Upper lobe of left lung (tissue), 6 donors: ENCODE results near the gene PRKN. TPM values are rescaled to one million over a fixed set of nuclear protein-coding genes. Genes with fewer than 3 reads are reported as not detected.

Experiments
- ATAC-seq, 2 donors: fragments of 200-7000 bp; cut with Tn5 transposase; one replicate each; pipeline ENCODE4 v1.9.1; 2022; ENCODE audit warnings: mild to moderate bottlenecking in 2 of 2, moderate library complexity in 2 of 2; ENCODE audit not compliant: low FRiP score in 2 of 2
- DNase-seq, 2 donors: peaks; one replicate each; pipeline ENCODE4 v3.0.0-alpha.2; 2019 to 2020
- H3K27ac ChIP-seq, 4 donors: fragments of 200-600 bp; sonication (generic); one replicate each; pipeline ENCODE4 v1.5.1; 2016 to 2019
- H3K27me3 ChIP-seq, 4 donors: fragments of 200-600 bp; sonication (generic); one replicate each; pipeline ENCODE4 v1.5.1; 2017 to 2019
- H3K36me3 ChIP-seq, 4 donors: fragments of 200-600 bp; sonication (generic); one replicate each; pipeline ENCODE4 v1.5.1; 2016 to 2019
- H3K4me1 ChIP-seq, 4 donors: fragments of 200-600 bp; sonication (generic); one replicate each; pipeline ENCODE4 v1.5.1; 2018 to 2019
- H3K4me3 ChIP-seq, 4 donors: fragments of 200-600 bp; sonication (generic); one replicate each; pipeline ENCODE4 v1.5.1; 2017 to 2019; ENCODE audit warnings: mild to moderate bottlenecking in 2 of 4, moderate library complexity in 1 of 4
- H3K9me3 ChIP-seq, 4 donors: fragments of 200-600 bp; sonication (generic); one replicate each; pipeline ENCODE4 v1.5.1; 2018 to 2019
- EP300 ChIP-seq, 4 donors: sonication (generic); formaldehyde crosslinking; IDR thresholded peaks; one replicate each; pipeline ENCODE4 v1.5.1; 2017; ENCODE audit warnings: antibody characterized with exemption in 4 of 4, control low read depth in 2 of 4
- POLR2A ChIP-seq, 4 donors: fragments of 450-650 bp; IDR thresholded peaks; one replicate each; pipeline ENCODE4 v1.5.1; 2016 to 2017; ENCODE audit warnings: antibody characterized with exemption in 4 of 4, mild to moderate bottlenecking in 2 of 4
- POLR2AphosphoS5 ChIP-seq, 2 donors: sonication (generic); formaldehyde crosslinking; IDR thresholded peaks; one replicate each; pipeline ENCODE4 v1.5.1; 2017; ENCODE audit warnings: antibody characterized with exemption in 2 of 2
- WGBS, 2 donors: methylation state at CpG; one replicate each; pipeline ENCODE4 v1.1.5; 2017 to 2018; 5-methylcytosine and 5-hydroxymethylcytosine counted together
- total RNA-seq, 6 donors: library from RNA; depleted of rRNA in 4 of 6; stranded (reverse); fragments of >200 nt in 4 of 6; gene quantifications; one replicate each; pipeline versions ENCODE4 v1.1.0 to v1.2.1, GENCODE V29; 2016 to 2021
- TF ChIP-seq, protein P1 (sequence below), 6 experiments: fragments of 450-650 bp in 4 of 6; fragments of 200-600 bp in 2 of 6; sonication (generic) in 2 of 6; IDR thresholded peaks; one replicate each; pipeline ENCODE4 v1.5.1; 2016 to 2019; ENCODE audit warnings: antibody characterized with exemption in 6 of 6
- donor health status: DM: no; HTN: no; CAD: no; lungs with moderate emphysema.
- donor health status: DM: no; HTN: yes; CAD: no; lungs with severe emphysema.

The PRKN gene
- total RNA-seq, 6 donors from 2014 or later = 2.7 to 29.3 (median 5.5) TPM

DNA sequence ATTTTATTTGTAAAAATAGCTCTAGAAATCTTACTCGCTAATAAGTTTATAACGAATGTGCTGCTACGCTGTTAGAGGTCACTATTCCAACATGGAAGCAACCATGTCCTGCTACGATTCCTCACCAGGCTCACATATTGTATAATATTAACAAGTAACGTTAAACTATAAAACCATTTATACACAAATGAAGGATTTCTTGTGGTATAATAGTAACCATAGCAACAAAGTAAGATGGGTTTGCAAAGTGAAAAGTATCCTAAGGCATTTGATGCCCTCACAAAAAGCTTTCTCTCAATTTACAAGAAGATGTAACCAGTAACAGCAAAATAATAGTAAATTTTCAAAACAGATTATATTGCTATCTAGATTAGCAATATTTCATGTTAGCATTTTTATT, 117.2 kb downstream of the PRKN start:
- DNase-seq = no peak
- no peaks in the 10 kb centered on the region for H3K27me3 ChIP-seq
- 95 to 99% methylated on average over 5 of the region's 5 CpGs for WGBS, 2 donors
- no peak overlapping the region for H3K4me3 ChIP-seq
- H3K4me1 ChIP-seq = no peaks in the 10 kb centered on the region
- TF ChIP-seq POLR2AphosphoS5 (IDR thresholded peaks at IDR 0.05) (no peak), POLR2A (IDR thresholded peaks at IDR 0.05) (no peak), EP300 (IDR thresholded peaks at IDR 0.05) (no peak)
- TF ChIP-seq, protein P1, sequence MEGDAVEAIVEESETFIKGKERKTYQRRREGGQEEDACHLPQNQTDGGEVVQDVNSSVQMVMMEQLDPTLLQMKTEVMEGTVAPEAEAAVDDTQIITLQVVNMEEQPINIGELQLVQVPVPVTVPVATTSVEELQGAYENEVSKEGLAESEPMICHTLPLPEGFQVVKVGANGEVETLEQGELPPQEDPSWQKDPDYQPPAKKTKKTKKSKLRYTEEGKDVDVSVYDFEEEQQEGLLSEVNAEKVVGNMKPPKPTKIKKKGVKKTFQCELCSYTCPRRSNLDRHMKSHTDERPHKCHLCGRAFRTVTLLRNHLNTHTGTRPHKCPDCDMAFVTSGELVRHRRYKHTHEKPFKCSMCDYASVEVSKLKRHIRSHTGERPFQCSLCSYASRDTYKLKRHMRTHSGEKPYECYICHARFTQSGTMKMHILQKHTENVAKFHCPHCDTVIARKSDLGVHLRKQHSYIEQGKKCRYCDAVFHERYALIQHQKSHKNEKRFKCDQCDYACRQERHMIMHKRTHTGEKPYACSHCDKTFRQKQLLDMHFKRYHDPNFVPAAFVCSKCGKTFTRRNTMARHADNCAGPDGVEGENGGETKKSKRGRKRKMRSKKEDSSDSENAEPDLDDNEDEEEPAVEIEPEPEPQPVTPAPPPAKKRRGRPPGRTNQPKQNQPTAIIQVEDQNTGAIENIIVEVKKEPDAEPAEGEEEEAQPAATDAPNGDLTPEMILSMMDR (IDR thresholded peaks at IDR 0.05) = no peak
- no peak for ATAC-seq
- no peaks in the 10 kb centered on the region for H3K36me3 ChIP-seq
- no peak overlapping the region for H3K27ac ChIP-seq
- no peaks in the 10 kb centered on the region for H3K9me3 ChIP-seq

DNA sequence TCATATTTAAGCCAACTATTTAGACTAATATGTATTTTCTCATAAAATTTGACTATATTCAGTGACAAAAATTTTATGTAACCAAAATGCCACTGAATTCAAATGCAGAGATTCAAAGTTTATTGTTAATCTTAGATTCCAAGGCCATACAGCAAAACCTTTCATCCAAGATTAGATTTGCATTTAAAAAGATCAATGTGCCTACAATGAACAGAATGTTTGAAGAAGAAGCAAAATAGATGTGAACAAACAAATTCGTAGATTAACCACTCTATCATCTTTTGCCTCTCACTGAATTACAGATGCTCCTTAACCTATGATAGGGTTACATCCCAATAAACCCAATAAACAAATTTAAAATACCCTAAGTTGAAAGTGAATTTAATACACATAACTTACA, 121.7 kb downstream of the PRKN start:
- no peak for TF ChIP-seq EP300 (IDR thresholded peaks at IDR 0.05)
- TF ChIP-seq, protein P1 (IDR thresholded peaks at IDR 0.05) = no peak
- no peak for TF ChIP-seq POLR2A (IDR thresholded peaks at IDR 0.05)
- no peak for TF ChIP-seq POLR2AphosphoS5 (IDR thresholded peaks at IDR 0.05)
- DNase-seq (no peak), ATAC-seq (no peak)
- Histone ChIP-seq H3K27ac (no peak overlapping the region), H3K27me3 (no peaks in the 10 kb centered on the region), H3K36me3 (no peaks in the 10 kb centered on the region), H3K4me1 (no peaks in the 10 kb centered on the region), H3K9me3 (no peaks in the 10 kb centered on the region), H3K4me3 (no peak overlapping the region)
- 86 to 94% methylated on average over 1 of the region's 1 CpG for WGBS, 2 donors

DNA sequence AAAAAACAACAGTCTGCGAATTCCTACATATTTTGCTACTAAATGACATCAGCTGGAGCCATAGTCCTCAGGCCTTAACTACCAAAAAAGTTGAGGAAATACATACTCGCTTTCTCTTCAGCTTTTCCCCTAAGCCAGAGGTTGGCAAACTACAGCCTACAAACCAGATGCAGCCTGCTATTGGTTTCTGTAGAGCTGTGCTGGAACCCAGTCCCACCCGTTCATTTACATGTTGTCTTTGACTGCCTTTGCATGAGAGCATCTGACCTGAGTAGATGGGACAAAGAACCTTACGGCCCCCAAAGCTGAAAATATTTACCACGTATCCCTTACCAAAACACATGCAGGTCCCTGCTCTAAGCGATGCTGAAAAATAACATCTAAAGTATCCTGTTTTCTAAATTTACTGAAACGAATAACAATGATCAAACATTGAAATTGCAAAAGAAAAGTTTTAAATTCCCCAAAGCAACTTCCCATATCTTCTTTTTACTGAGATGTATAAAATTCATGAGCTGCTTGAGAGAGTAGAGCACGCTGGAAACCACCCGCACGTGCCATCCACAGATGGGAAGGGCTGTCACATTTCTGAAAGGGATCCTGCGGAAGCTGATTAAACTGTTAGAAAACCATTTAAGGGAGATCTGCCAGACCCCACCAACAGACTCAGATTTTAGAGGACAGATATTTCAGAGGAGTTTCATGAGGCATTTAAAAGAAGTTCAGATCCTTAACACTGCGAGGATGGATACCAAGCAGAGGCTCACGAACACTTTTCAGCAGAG, 124.1 kb downstream of the PRKN start:
- Histone ChIP-seq H3K4me1 (no peaks in the 10 kb centered on the region), H3K27ac (no peak overlapping the region), H3K36me3 (no peaks in the 10 kb centered on the region), H3K4me3 (no peak overlapping the region), H3K9me3 (no peaks in the 10 kb centered on the region), H3K27me3 (no peaks in the 10 kb centered on the region)
- no peak for ATAC-seq
- WGBS, 2 donors = 89 to 91% methylated on average over 13 of the region's 13 CpGs
- TF ChIP-seq POLR2A (IDR thresholded peaks at IDR 0.05) (no peak), POLR2AphosphoS5 (IDR thresholded peaks at IDR 0.05) (no peak), EP300 (IDR thresholded peaks at IDR 0.05) (no peak)
- TF ChIP-seq, protein P1 (IDR thresholded peaks at IDR 0.05) = no peak
- no peak for DNase-seq

DNA sequence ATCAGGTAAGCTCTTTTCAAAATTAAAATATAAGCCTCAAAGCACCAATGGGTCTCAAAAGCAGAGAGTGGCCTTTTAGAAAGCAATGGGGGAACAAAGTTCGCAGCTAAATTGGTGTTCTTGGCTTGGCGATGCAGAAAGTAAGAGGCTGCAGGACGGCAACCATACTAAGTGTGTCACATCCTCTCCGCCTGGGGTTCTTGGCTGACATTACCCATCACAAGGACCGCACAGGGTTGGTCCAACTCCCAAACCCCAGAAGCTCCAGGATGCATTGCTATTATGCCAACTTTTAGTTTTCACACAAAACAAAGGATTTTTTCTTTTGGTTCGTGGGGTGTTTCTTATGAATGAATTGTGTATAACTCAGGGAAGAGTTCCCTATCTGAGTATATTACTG, 124.8 kb downstream of the PRKN start:
- Histone ChIP-seq H3K27ac (no peak overlapping the region), H3K4me3 (no peak overlapping the region), H3K9me3 (no peaks in the 10 kb centered on the region), H3K36me3 (no peaks in the 10 kb centered on the region), H3K4me1 (no peaks in the 10 kb centered on the region), H3K27me3 (no peaks in the 10 kb centered on the region)
- WGBS, 2 donors = 91% methylated on average over 6 of the region's 6 CpGs
- TF ChIP-seq EP300 (IDR thresholded peaks at IDR 0.05) (no peak), POLR2A (IDR thresholded peaks at IDR 0.05) (no peak), POLR2AphosphoS5 (IDR thresholded peaks at IDR 0.05) (no peak)
- TF ChIP-seq, protein P1 (IDR thresholded peaks at IDR 0.05) = no peak
- ATAC-seq (no peak), DNase-seq (no peak)

GRCh38 chr6:162596676-162597075, 130.9 kb downstream of the PRKN start:
- no peaks in the 10 kb centered on the region for H3K4me1 ChIP-seq
- H3K27ac ChIP-seq = no peak overlapping the region
- H3K4me3 ChIP-seq = no peak overlapping the region
- WGBS, 2 donors = 93 to 94% methylated on average over 5 of the region's 5 CpGs
- no peak for ATAC-seq
- no peaks in the 10 kb centered on the region for H3K27me3 ChIP-seq
- H3K9me3 ChIP-seq = no peaks in the 10 kb centered on the region
- TF ChIP-seq POLR2AphosphoS5 (IDR thresholded peaks at IDR 0.05) = no peak
- TF ChIP-seq, protein P1 (IDR thresholded peaks at IDR 0.05) = no peak
- TF ChIP-seq POLR2A (IDR thresholded peaks at IDR 0.05) = no peak
- no peak for TF ChIP-seq EP300 (IDR thresholded peaks at IDR 0.05)
- no peaks in the 10 kb centered on the region for H3K36me3 ChIP-seq
- DNase-seq = no peak
